K562 (cell line): ENCODE results near the gene ACADSB. TPM values are rescaled to one million over a fixed set of nuclear protein-coding genes. Genes with fewer than 3 reads are reported as not detected.

ENCODE experiments used
- L3MBTL2 ChIP-seq: fragments of 450-650 bp; IDR thresholded peaks from 2 replicates; pipeline ENCODE4 v1.6.1; 2016; ENCODE audit warnings: mild to moderate bottlenecking, moderate library complexity
- RBM22 ChIP-seq: fragments of 200-400 bp; formaldehyde crosslinking; IDR thresholded peaks from 2 replicates; pipeline ENCODE4 v1.6.1; 2018; ENCODE audit warnings: low read length, low read depth; ENCODE audit not compliant: poor library complexity, severe bottlenecking
- SIN3B ChIP-seq: fragments of 450-650 bp; IDR thresholded peaks from 2 replicates; pipeline ENCODE4 v1.6.1; 2017; ENCODE audit warnings: low read depth, mild to moderate bottlenecking, moderate library complexity
- SMARCA5 ChIP-seq: fragments of 450-650 bp; IDR thresholded peaks from 2 replicates; pipeline ENCODE4 v1.6.1; 2016
- TCF7L2 ChIP-seq: fragments of 150-350 bp; IDR thresholded peaks from 2 replicates; pipeline ENCODE4 v1.6.1; 2016; ENCODE audit warnings: low read depth, mild to moderate bottlenecking, low read length, moderate library complexity
- XRCC5 ChIP-seq: fragments of 200-400 bp; formaldehyde crosslinking; IDR thresholded peaks from 2 replicates; pipeline ENCODE4 v1.6.1; 2017; ENCODE audit warnings: low read depth, mild to moderate bottlenecking, low read length
- ZNF41 ChIP-seq: fragments of 250-450 bp; sonication (Bioruptor Pico); conservative IDR thresholded peaks from 2 replicates; pipeline ENCODE4 v1.4.0; 2020; ENCODE audit warnings: mild to moderate bottlenecking
- polyA plus RNA-seq, 8 experiments: library from polyadenylated mRNA; depleted of rRNA in 4 of 8; stranded (reverse) in 5 of 8; unstranded in 3 of 8; fragments of >200 nt; fragmentation: Nextera tagmentation in 2 of 8; fragmentation: Illumina TruSeq in 1 of 8; extraction: Ambion mirVana in 2 of 8; extraction: Trizol in 1 of 8; gene quantifications; 2 replicates each; pipeline versions ENCODE4 v1.2.1 to v1.2.3, GENCODE V29; 2011 to 2014; ENCODE audit warnings: inconsistent platforms in 1 of 8, missing spikeins in 1 of 8
- total RNA-seq, 7 experiments: library from RNA; depleted of rRNA in 6 of 7; stranded (reverse); fragments of >200 nt in 6 of 7; fragmentation: Illumina TruSeq in 2 of 7; extraction: Trizol in 2 of 7; gene quantifications; 2 replicates each; pipeline versions ENCODE4 v1.2.1 to v1.2.3, GENCODE V29; 2011 to 2021; ENCODE audit warnings: low replicate concordance in 1 of 7
- TF ChIP-seq, protein P1 (sequence below), 2 experiments: IDR thresholded peaks; 2 replicates each; pipeline ENCODE4 v1.6.1; 2011; ENCODE audit warnings: borderline replicate concordance in 1 of 2, control low read depth in 1 of 2, low read depth in 1 of 2, low read length in 1 of 2, mild to moderate bottlenecking in 1 of 2, mixed read lengths in 1 of 2, moderate library complexity in 1 of 2; ENCODE audit not compliant: insufficient read depth in 1 of 2, insufficient read length in 1 of 2, poor library complexity in 1 of 2, severe bottlenecking in 1 of 2; ENCODE audit errors: extremely low read depth in 1 of 2
- TF ChIP-seq, protein P2 (sequence below): fragments of 450-650 bp; IDR thresholded peaks from 2 replicates; pipeline ENCODE4 v1.6.1; 2016; ENCODE audit warnings: mild to moderate bottlenecking, moderate library complexity

ACADSB gene
- total and polyA plus RNA-seq, 9 of the 15 experiments (the other 6 are each of a cell fraction or from before 2014, with no cell fraction given) = 2.9 to 9.1 (median 5.8) TPM

DNA sequence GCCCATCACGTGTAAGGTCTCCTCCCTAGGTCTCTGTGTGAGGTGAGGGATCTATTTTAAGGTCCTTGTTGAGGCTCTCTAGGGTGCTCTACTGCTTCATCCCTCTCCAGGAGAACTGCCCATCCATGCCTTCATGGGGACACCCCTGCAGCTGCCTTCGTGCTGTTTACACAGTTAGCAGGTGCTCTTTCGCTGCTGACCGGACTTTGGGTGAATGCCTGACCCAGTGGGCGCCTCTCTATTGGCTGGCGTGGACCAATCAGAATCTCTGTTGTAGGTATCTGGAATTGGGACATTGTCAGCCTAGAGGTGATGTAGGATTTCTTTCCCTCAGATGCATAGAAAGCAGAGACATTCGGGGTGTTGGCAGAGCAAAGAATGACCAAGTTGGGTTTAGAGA is 88.2 kb downstream of the ACADSB start (continued):
- TF ChIP-seq, protein P1, sequence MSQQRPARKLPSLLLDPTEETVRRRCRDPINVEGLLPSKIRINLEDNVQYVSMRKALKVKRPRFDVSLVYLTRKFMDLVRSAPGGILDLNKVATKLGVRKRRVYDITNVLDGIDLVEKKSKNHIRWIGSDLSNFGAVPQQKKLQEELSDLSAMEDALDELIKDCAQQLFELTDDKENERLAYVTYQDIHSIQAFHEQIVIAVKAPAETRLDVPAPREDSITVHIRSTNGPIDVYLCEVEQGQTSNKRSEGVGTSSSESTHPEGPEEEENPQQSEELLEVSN (IDR thresholded peaks at IDR 0.05; ENCODE audit: borderline replicate concordance in 1 of 2, extremely low read depth in 1 of 2, insufficient read depth in 1 of 2, insufficient read length in 1 of 2, low read depth in 1 of 2, low read length in 1 of 2, poor library complexity in 1 of 2, severe bottlenecking in 1 of 2) = peak in 1 of 2 experiments; percentile 22
- TF ChIP-seq TCF7L2 = no peak
- no peak for TF ChIP-seq ZNF41 (CRISPR knock-in tag)
- TF ChIP-seq, protein P2, sequence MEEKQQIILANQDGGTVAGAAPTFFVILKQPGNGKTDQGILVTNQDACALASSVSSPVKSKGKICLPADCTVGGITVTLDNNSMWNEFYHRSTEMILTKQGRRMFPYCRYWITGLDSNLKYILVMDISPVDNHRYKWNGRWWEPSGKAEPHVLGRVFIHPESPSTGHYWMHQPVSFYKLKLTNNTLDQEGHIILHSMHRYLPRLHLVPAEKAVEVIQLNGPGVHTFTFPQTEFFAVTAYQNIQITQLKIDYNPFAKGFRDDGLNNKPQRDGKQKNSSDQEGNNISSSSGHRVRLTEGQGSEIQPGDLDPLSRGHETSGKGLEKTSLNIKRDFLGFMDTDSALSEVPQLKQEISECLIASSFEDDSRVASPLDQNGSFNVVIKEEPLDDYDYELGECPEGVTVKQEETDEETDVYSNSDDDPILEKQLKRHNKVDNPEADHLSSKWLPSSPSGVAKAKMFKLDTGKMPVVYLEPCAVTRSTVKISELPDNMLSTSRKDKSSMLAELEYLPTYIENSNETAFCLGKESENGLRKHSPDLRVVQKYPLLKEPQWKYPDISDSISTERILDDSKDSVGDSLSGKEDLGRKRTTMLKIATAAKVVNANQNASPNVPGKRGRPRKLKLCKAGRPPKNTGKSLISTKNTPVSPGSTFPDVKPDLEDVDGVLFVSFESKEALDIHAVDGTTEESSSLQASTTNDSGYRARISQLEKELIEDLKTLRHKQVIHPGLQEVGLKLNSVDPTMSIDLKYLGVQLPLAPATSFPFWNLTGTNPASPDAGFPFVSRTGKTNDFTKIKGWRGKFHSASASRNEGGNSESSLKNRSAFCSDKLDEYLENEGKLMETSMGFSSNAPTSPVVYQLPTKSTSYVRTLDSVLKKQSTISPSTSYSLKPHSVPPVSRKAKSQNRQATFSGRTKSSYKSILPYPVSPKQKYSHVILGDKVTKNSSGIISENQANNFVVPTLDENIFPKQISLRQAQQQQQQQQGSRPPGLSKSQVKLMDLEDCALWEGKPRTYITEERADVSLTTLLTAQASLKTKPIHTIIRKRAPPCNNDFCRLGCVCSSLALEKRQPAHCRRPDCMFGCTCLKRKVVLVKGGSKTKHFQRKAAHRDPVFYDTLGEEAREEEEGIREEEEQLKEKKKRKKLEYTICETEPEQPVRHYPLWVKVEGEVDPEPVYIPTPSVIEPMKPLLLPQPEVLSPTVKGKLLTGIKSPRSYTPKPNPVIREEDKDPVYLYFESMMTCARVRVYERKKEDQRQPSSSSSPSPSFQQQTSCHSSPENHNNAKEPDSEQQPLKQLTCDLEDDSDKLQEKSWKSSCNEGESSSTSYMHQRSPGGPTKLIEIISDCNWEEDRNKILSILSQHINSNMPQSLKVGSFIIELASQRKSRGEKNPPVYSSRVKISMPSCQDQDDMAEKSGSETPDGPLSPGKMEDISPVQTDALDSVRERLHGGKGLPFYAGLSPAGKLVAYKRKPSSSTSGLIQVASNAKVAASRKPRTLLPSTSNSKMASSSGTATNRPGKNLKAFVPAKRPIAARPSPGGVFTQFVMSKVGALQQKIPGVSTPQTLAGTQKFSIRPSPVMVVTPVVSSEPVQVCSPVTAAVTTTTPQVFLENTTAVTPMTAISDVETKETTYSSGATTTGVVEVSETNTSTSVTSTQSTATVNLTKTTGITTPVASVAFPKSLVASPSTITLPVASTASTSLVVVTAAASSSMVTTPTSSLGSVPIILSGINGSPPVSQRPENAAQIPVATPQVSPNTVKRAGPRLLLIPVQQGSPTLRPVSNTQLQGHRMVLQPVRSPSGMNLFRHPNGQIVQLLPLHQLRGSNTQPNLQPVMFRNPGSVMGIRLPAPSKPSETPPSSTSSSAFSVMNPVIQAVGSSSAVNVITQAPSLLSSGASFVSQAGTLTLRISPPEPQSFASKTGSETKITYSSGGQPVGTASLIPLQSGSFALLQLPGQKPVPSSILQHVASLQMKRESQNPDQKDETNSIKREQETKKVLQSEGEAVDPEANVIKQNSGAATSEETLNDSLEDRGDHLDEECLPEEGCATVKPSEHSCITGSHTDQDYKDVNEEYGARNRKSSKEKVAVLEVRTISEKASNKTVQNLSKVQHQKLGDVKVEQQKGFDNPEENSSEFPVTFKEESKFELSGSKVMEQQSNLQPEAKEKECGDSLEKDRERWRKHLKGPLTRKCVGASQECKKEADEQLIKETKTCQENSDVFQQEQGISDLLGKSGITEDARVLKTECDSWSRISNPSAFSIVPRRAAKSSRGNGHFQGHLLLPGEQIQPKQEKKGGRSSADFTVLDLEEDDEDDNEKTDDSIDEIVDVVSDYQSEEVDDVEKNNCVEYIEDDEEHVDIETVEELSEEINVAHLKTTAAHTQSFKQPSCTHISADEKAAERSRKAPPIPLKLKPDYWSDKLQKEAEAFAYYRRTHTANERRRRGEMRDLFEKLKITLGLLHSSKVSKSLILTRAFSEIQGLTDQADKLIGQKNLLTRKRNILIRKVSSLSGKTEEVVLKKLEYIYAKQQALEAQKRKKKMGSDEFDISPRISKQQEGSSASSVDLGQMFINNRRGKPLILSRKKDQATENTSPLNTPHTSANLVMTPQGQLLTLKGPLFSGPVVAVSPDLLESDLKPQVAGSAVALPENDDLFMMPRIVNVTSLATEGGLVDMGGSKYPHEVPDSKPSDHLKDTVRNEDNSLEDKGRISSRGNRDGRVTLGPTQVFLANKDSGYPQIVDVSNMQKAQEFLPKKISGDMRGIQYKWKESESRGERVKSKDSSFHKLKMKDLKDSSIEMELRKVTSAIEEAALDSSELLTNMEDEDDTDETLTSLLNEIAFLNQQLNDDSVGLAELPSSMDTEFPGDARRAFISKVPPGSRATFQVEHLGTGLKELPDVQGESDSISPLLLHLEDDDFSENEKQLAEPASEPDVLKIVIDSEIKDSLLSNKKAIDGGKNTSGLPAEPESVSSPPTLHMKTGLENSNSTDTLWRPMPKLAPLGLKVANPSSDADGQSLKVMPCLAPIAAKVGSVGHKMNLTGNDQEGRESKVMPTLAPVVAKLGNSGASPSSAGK = peak; percentile 69
- no peak for TF ChIP-seq SMARCA5
- no peak for TF ChIP-seq RBM22
- TF ChIP-seq XRCC5 = no peak
- no peak for TF ChIP-seq SIN3B
- peak; percentile 80 for TF ChIP-seq L3MBTL2
